Stimulated activated CD4-positive, alpha-beta T cell treated with anti-CD3 and anti-CD28 coated beads, TNF-alpha, amount 100 ng/mL, for 48 hours (primary cell): Measurements from ENCODE around the gene CES2.

Experiments
- DNase-seq, 3 donors: peaks; one replicate each; pipeline ENCODE4 v3.0.0-alpha.2; 2020; ENCODE audit warnings: low read depth in 3 of 3

CES2 gene

DNA sequence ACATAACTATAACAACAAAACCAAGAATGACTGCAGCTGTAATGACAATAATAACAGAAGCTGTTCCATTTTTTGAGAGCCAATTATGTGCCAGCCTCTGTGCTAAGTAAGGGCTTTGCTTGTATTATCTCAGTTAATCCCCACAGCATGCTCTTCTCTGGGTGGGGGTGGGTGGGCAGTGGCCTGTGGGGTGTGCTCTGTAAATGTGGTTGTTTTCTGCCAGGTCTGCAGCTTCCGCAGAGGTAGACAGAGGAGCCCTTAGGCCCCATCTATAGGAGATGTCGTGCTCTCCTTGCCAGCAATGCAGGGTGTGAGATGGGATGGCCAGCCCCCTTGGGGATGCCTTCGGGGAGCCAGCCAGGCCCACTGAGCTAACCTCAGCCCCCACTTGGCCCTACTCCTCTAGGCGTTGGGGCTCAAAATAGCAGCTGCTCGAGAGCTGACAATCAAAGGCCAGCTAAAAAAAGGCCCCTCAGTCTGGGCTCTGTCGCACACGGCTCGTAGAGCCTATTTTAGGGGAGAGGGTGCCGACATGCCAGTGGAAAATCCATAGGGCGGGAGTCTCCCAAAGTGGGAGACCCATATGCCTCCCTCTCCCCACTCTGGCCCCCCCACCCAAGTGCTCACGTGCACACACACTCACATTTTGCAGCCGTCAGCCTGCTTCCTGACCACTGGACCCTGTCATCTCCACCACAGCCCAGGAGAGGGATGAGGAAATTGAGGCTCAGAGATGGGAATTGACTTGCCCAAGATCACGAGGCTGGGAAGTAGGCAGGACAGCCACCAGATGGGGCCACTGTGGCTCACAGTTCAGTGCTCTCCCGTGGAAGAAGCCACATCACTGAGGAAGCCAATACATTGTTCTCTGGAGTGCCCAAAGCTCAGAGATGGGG, 32.4 kb upstream of the CES2 start:
- no peak for DNase-seq

GRCh38 chr16:66903544-66904427, 31.5 kb upstream of the CES2 start:
- DNase-seq, result no peak

DNA sequence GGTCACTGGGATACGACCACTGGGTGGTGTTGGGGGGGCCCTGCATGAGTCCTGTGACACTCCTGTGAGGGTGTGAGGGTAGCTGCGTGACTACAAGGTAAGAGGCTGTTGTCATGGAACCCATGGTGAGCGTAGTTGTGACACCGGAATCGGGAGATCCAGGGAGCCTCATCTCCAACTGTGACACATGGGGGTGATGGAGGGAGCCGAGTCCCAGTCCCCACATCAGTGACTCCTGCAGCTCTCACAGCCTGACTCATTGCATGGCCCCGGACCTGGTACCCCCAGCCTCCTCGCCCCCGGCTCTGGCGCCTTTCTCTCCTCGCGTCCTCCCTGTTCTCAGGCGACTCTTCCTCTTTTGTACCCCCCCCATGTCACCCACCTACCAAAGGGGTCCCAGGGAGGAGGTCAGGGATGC, 30.9 kb upstream of the CES2 start:
- DNase-seq, result no peak

- DNase-seq, result no peak
Measured at GRCh38 chr16:66904846-66905632, 30.3 kb upstream of the CES2 start.

DNA sequence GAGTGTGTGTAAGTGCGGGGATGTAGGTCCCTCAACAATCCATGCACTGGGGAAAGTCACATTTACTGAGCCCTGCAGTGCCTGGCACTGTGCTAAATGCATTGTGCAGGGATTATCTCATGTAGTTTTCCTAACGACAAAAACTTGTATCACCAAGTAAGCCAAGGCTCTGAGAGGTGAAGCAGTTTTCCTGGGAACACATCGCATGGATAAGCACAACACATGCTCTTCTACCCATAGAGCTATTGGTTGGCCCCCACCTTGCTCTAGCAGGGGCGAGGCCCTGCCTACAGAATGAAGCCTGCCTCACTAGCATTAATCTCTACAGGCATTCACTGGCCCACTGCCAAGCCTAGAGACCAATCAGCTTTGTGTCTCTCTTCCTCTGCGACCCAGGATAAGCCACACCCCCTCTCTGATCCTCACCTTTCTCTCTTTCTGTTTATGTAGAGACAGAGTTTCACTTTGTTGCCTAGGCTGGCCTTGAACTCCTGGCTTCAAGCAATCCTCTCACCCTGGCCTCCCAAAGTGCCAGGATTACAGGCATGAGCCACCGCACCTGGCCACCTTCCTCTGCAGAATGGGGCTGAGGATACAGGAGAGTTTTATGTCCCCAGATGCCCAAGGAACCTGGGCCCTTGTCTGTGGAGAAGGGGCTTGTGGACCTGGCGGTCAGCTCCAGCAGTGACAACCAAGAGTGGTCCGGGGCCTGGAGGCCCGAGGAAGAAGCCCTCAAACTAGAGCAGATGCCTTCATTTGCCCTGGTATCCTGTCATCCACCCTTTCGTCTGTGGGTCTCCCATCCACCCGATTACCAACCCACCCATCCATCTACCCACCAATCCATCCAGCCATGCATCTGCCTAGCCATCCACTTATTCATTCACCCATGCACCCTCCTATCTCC, 29.4 kb upstream of the CES2 start:
- DNase-seq, result peak; percentile 16 to 29 (median 29)

- no peak for DNase-seq
Measured at GRCh38 chr16:66906916-66907836, 28.1 kb upstream of the CES2 start.

GRCh38 chr16:66908116-66908515, 27.2 kb upstream of the CES2 start:
- DNase-seq, result no peak

DNA sequence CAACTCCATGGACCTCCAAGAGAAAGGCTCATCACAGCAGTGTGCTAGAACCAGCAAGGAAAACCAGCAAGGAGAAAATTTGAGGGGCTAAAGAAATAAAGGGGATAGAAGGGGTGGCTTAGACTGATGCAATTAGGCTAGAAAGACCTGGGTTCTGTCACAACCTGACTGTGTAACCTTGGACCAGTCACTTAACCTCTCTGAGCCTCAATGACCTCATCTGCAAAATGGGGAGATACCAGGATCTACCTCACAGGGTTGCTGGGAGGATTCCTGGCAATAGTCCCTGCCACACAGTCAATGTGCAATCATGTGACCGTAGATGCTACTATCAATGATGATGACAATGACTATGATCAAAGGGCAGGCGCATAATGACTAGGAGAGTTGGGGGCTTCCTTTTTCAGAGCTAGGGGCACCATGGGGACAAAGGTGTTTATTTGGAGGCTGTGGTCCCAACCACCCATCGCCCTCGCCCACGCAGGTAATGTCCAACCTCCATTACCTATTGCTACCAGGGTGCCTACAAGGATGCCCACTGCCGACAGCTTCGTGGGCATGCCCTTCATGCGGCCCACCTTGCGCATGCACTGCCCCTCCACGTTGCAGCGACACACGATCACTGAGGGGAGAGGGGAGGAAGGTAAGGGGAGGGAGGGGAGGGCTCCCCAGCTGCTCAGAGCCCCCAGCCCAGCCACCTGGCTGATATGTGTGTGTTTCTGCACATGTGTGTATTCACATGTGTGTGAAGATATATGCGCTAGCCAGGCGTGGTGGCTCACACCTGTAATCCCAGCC, 26.4 kb upstream of the CES2 start:
- no peak for DNase-seq

- no peak for DNase-seq
Measured at GRCh38 chr16:66910175-66910940, 25.0 kb upstream of the CES2 start.

GRCh38 chr16:66911112-66911511, 24.2 kb upstream of the CES2 start:
- no peak for DNase-seq

- DNase-seq, result no peak
Measured at GRCh38 chr16:66911801-66912200, 23.5 kb upstream of the CES2 start.

GRCh38 chr16:66913081-66913480, 22.2 kb upstream of the CES2 start:
- no peak for DNase-seq

- no peak for DNase-seq
Measured at GRCh38 chr16:66913711-66914110, 21.6 kb upstream of the CES2 start.

- DNase-seq, result no peak
Measured at GRCh38 chr16:66914541-66914940, 20.8 kb upstream of the CES2 start.

GRCh38 chr16:66915041-66915440, 20.3 kb upstream of the CES2 start:
- DNase-seq, result no peak

DNA sequence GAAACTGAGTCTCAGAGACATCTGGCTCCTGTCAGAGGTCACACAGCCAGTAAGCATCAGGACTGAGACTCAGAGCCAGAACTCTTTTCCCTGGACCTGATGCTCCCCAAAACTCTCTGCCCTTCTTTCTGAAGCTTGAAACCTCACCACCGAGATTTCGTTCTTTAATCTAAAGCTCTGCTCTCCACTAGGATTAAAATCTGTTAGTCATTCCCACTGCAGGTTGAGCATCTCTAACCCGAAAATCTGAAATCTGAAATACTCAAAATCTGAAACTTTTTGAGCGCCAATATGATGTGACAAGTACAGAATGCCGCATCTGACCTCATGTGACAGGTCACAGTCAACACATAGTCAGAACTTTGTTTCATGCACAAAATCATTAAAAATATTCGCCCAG, 18.8 kb upstream of the CES2 start:
- no peak for DNase-seq

DNA sequence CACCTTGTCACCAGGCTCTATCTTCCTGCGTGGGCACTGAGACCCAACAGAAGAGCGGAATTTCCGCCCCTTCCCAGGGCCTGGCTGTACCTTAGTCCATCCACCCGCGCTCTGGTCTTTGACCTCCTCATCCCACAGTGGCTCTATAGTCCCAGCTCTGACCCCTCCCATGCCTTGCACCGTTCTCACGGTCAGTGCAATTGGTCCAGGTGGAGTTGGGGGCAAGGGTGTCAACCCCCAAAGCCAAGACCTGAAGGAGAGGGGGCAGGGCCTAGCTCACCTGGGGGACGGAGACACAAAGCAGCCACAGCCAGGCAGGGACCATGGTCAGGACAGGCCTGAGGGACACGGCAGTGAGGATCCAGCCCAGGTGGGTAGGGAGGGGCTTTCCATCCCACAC, 17.6 kb upstream of the CES2 start:
- DNase-seq, result no peak

DNA sequence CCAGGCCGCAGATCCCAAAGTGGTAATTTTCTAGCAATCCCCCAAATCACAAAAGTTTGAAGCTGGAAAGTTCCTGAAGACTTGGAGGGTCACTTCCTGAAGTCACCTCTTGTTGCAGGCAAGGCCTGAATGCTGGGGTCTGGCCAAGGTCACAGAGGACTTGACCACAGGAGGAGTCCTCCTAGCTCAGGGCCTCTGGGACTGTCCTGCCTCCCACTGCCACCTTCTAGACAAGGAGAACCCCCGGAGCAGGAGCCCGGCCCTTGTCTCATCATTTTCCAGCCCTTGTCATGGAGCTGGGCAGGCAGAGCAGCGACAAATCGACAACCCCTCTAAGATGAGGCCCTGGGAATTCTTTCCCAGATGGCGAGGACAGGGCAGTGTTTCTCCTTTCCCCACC, 17.0 kb upstream of the CES2 start:
- DNase-seq, result no peak
